Left ventricle myocardium inferior (tissue), 1 donor: Measurements from ENCODE around the gene CIRBP. TPM values are rescaled to one million over a fixed set of nuclear protein-coding genes. Genes with fewer than 3 reads are reported as not detected.

Source experiments
- DNase-seq: peaks from one replicate; pipeline ENCODE4 v3.0.0-alpha.2; 2020
- H3K27ac ChIP-seq: fragments of 200-600 bp; replicated peaks from 2 replicates; pipeline ENCODE4 v1.8.0; 2021
- H3K27me3 ChIP-seq: fragments of 200-600 bp; 2 replicates; pipeline ENCODE4 v1.8.0; 2021; ENCODE audit warnings: low read depth
- H3K36me3 ChIP-seq: fragments of 200-600 bp; 2 replicates; pipeline ENCODE4 v1.8.0; 2021
- H3K4me1 ChIP-seq: fragments of 200-600 bp; 2 replicates; pipeline ENCODE4 v1.8.0; 2021
- H3K4me3 ChIP-seq: fragments of 200-600 bp; 2 replicates; pipeline ENCODE4 v1.8.0; 2021; ENCODE audit warnings: mild to moderate bottlenecking, moderate library complexity
- H3K9me3 ChIP-seq: fragments of 200-600 bp; replicated peaks from 2 replicates; pipeline ENCODE4 v1.8.0; 2021
- intact Hi-C: fragments of 100-400 bp; cut with micrococcal nuclease; formaldehyde crosslinking; loops from one replicate; pipeline ENCODE4 v1.11.0; 2022
- long read RNA-seq: library from polyadenylated mRNA; unstranded; transcript quantifications from one replicate; pipeline ENCODE4 v2.0.0, GENCODE V29; 2021
- total RNA-seq: library from RNA; stranded (reverse); fragmentation: NEBNext Ultra II Directional; extraction: Animal tissue kit (Norgen Biotek cat#: 25700); gene quantifications from one replicate; pipeline ENCODE4 v1.2.1, GENCODE V29; 2021
- TF ChIP-seq, protein P1 (sequence below): fragments of 200-600 bp; IDR thresholded peaks from 2 replicates; pipeline ENCODE4 v1.8.0; 2021; ENCODE audit warnings: antibody characterized with exemption, mild to moderate bottlenecking, borderline replicate concordance
- donor health status: DM: no; HTN: yes; CAD: no; lungs with severe emphysema.

The CIRBP gene
- 229 TPM for total RNA-seq
- long read RNA-seq, transcript CIRBP-201 (7 exons, 1,328 nt): major isoform, 126 of 228 reads
- long read RNA-seq, transcript CIRBP-246 (6 exons, 1,043 nt): minor isoform, 11 of 228 reads
- long read RNA-seq, transcript CIRBP-210 (8 exons, 938 nt): minor isoform, 6 of 228 reads
- long read RNA-seq, transcript CIRBP-245 (2 exons, 1,044 nt): minor isoform, 5 of 228 reads
- long read RNA-seq, partial matches to known transcripts: 16 of 228 reads
- long read RNA-seq, other reads (novel, unspliced or antisense): 55 of 228 reads

DNA sequence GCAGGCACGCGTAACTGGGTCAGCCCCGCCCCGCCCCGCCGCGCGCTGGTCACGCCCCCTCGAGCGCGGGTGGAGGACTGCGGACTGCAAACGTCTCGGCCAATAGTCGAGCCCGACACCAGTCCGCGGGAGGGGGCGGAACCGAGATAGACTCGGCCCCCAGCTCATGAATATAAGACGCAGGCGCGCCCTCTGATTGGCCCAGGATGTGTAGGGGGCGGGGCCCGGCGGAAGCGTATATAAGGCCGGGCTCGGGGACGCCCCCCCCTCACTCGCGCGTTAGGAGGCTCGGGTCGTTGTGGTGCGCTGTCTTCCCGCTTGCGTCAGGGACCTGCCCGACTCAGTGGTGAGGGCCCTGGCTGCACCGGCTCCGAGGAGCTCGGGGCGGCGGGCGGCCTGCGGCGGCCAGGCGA, at the start of gene CIRBP:
Gene CIRBP (plus strand): TSS at position 268 of the 413 bp plus-strand sequence. CDS start 1,602 bp downstream, outside the sequence.
- H3K27ac ChIP-seq: peak within 1 kb of the TSS; percentile 100
- peaks cover 39% of the 10 kb centered on the region for H3K36me3 ChIP-seq
- peaks cover 93% of the 10 kb centered on the region for H3K4me1 ChIP-seq
- H3K27me3 ChIP-seq: no peaks in the 10 kb centered on the region
- intact Hi-C loops: no loop called here
- H3K9me3 ChIP-seq: no peaks in the 10 kb centered on the region
- TF ChIP-seq, protein P1, sequence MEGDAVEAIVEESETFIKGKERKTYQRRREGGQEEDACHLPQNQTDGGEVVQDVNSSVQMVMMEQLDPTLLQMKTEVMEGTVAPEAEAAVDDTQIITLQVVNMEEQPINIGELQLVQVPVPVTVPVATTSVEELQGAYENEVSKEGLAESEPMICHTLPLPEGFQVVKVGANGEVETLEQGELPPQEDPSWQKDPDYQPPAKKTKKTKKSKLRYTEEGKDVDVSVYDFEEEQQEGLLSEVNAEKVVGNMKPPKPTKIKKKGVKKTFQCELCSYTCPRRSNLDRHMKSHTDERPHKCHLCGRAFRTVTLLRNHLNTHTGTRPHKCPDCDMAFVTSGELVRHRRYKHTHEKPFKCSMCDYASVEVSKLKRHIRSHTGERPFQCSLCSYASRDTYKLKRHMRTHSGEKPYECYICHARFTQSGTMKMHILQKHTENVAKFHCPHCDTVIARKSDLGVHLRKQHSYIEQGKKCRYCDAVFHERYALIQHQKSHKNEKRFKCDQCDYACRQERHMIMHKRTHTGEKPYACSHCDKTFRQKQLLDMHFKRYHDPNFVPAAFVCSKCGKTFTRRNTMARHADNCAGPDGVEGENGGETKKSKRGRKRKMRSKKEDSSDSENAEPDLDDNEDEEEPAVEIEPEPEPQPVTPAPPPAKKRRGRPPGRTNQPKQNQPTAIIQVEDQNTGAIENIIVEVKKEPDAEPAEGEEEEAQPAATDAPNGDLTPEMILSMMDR: no peak
- peak; percentile 100 for DNase-seq
- peak within 1 kb of the TSS; percentile 86 for H3K4me3 ChIP-seq

DNA sequence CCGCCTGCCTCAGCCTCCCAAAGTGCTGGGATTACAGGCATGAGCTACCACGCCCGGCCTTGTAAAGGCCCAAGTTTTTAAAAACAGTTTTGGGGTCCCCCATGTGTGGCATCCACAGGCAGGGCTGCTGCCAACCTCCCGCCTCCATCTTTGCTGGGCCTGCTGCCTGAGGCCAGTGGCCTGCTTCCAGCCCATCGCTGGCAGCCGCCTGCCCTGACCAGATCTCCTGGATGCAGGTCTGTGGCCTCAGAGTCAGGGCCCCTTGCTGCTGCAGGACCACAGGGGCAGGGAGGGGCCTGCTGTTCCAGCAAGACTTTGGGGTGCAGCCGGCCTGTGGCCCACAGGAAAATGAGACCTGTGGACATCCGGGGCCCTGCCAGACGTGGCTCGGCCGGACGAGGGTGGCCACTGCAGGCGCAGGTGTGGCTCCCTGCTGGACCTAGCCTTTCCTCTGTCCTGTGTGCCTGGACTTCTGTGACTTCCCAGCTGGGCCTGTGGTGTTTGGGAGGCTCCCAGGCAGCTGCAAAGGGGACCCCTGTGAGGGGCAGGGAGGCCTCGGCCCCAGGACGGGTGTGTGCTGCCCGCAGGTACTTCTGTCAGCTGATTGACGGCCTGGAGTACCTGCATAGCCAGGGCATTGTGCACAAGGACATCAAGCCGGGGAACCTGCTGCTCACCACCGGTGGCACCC, 49.2 kb upstream of the CIRBP start:
- no peaks in the 10 kb centered on the region for H3K9me3 ChIP-seq
- H3K27ac ChIP-seq: peak overlapping the region; percentile 94
- TF ChIP-seq, protein P1: no peak
- H3K27me3 ChIP-seq: no peaks in the 10 kb centered on the region
- H3K36me3 ChIP-seq: peaks cover 45% of the 10 kb centered on the region
- H3K4me3 ChIP-seq: no peak overlapping the region
- intact Hi-C loops: no loop called here
- no peak for DNase-seq
- peaks cover 89% of the 10 kb centered on the region for H3K4me1 ChIP-seq

DNA sequence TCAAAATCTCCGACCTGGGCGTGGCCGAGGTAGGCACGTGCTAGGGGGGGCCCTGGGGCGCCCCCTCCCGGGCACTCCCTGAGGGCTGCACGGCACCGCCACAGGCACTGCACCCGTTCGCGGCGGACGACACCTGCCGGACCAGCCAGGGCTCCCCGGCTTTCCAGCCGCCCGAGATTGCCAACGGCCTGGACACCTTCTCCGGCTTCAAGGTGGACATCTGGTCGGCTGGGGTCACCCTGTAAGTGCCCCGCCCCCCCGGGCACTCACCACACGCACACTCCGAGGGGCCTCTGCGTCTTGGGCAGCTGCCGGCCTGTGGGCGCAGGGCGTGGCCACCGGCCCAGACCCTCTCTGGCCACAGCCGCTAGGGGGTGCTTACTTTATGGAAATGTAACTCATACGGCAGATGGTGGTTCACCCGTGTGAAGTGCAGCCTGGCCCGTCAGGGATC, 48.6 kb upstream of the CIRBP start:
- intact Hi-C loops: no loop called here
- Histone ChIP-seq H3K4me3 (no peak overlapping the region), H3K27ac (peak overlapping the region; percentile 94), H3K36me3 (peaks cover 50% of the 10 kb centered on the region), H3K27me3 (no peaks in the 10 kb centered on the region), H3K4me1 (peaks cover 83% of the 10 kb centered on the region), H3K9me3 (no peaks in the 10 kb centered on the region)
- DNase-seq: no peak
- TF ChIP-seq, protein P1: no peak

DNA sequence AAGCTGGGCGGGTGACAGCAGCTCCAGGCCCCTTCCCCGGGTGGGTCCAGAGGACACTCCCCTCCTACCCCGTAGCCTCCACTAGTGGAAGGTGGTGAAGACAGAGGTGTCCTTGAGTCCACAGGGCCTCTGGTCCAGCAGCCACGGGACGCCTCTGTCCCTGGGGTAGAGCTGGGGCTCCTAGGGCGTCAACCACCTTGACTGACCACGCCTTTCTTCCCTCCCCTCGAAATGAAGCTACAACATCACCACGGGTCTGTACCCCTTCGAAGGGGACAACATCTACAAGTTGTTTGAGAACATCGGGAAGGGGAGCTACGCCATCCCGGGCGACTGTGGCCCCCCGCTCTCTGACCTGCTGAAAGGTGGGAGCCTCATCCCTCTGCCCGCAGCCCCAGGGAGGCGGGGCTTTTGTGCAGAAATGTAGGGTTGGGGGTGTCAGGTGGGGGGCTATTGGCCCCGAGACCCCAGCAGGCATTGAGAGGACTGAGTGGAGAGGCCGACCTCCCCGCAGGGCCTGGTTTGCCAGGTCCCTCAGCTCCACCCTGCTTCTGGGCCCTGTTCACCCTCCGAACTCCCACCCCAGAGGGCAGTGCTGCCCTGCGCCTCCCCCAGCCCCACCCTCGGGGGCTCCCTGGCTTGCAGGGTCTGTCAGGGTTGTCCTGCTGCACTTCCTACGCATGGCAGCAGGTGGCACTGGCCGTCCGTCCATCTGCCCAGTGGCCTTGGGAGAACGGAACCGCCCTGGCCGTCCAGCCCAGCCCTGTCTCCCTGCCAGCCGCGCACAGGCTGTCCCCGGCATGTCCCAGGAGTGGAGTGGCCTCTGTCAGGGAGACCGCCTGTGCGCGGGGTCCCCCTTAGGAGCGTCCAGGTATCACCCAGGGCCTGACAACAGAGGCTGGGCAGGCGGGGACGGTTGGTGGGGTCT, 47.9 kb upstream of the CIRBP start:
- H3K9me3 ChIP-seq: no peaks in the 10 kb centered on the region
- H3K4me1 ChIP-seq: peaks cover 76% of the 10 kb centered on the region
- DNase-seq: peak; percentile 79
- peaks cover 57% of the 10 kb centered on the region for H3K36me3 ChIP-seq
- H3K27ac ChIP-seq: peak overlapping the region; percentile 94
- intact Hi-C loops: no loop called here
- TF ChIP-seq, protein P1: peak; percentile 83
- no peak overlapping the region for H3K4me3 ChIP-seq
- no peaks in the 10 kb centered on the region for H3K27me3 ChIP-seq

DNA sequence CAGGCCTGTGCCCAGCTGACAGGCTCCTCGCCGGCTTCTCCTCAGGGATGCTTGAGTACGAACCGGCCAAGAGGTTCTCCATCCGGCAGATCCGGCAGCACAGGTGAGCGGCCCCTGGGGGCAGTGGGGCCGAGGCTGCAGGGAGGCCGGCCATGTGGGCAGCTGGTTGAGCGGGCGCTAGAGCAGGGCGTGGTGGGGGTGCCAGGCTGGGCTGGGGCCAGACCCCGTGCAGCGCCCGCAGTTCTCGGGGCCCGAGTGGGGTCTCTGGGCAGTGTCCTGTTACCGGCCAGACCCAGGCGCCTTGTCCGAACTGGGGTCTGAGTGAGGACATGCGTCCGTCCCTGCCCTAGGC, 47.3 kb upstream of the CIRBP start:
- no peak overlapping the region for H3K4me3 ChIP-seq
- peaks cover 69% of the 10 kb centered on the region for H3K4me1 ChIP-seq
- TF ChIP-seq, protein P1: no peak
- H3K36me3 ChIP-seq: peaks cover 63% of the 10 kb centered on the region
- H3K27ac ChIP-seq: peak overlapping the region; percentile 94
- H3K27me3 ChIP-seq: no peaks in the 10 kb centered on the region
- no peaks in the 10 kb centered on the region for H3K9me3 ChIP-seq
- DNase-seq: no peak
- intact Hi-C loops: no loop called here
